Measurements from ENCODE around the gene RPE65.
"Not testable (repeated sequence)": the region's sequence is repeated elsewhere in the genome, so short reads cannot be mapped to it uniquely, and the experiment has no call there.

Gene RPE65

GRCh38 chr1:68453060-68453670 lies 3.4 kb upstream of the RPE65 start:
- H3K4me3 ChIP-seq (ENCODE audit: low read depth, low read length), result no peak overlapping the region

GRCh38 chr1:68448365-68448764 lies 1.4 kb downstream of the RPE65 start:
- no peak overlapping the region for H3K4me3 ChIP-seq (ENCODE audit: low read depth, low read length)

- H3K4me3 ChIP-seq (ENCODE audit: low read depth, low read length), result no peak overlapping the region
These were observed 4.0 kb downstream of the RPE65 start for GRCh38 chr1:68445709-68446108.

- H3K4me3 ChIP-seq (ENCODE audit: low read depth, low read length), result no peak overlapping the region
These were observed 6.8 kb downstream of the RPE65 start for GRCh38 chr1:68442822-68443556.

GRCh38 chr1:68442006-68442405 lies 7.7 kb downstream of the RPE65 start:
- H3K4me3 ChIP-seq (ENCODE audit: low read depth, low read length), result no peak overlapping the region

- H3K4me3 ChIP-seq (ENCODE audit: low read depth, low read length), result no peak overlapping the region
These were observed 11.4 kb downstream of the RPE65 start for GRCh38 chr1:68438310-68438709.

GRCh38 chr1:68433395-68433794 lies 16.4 kb downstream of the RPE65 start:
- H3K4me3 ChIP-seq (ENCODE audit: low read depth, low read length), result no peak overlapping the region

GRCh38 chr1:68431076-68431475 lies 18.7 kb downstream of the RPE65 start:
- H3K4me3 ChIP-seq (ENCODE audit: low read depth, low read length), result no peak overlapping the region

GRCh38 chr1:68429233-68429808 lies 20.4 kb downstream of the RPE65 start:
- no peak overlapping the region for H3K4me3 ChIP-seq (ENCODE audit: low read depth, low read length)

- no peak overlapping the region for H3K4me3 ChIP-seq (ENCODE audit: low read depth, low read length)
These were observed 23.2 kb downstream of the RPE65 start for GRCh38 chr1:68426594-68426993.

GRCh38 chr1:68421350-68421749 lies 28.4 kb downstream of the RPE65 start:
- H3K4me3 ChIP-seq (ENCODE audit: low read depth, low read length), result no peak overlapping the region

- H3K4me3 ChIP-seq (ENCODE audit: low read depth, low read length), result no peak overlapping the region
These were observed 40.3 kb downstream of the RPE65 start for GRCh38 chr1:68409426-68409825.

- H3K4me3 ChIP-seq (ENCODE audit: low read depth, low read length), result no peak overlapping the region
These were observed 48.2 kb downstream of the RPE65 start for GRCh38 chr1:68401506-68401905.

- H3K4me3 ChIP-seq (ENCODE audit: low read depth, low read length), result not testable (repeated sequence)
These were observed 54.2 kb downstream of the RPE65 start for GRCh38 chr1:68395575-68395974.

GRCh38 chr1:68392474-68392873 lies 57.3 kb downstream of the RPE65 start:
- H3K4me3 ChIP-seq (ENCODE audit: low read depth, low read length), result not testable (repeated sequence)

- H3K4me3 ChIP-seq (ENCODE audit: low read depth, low read length), result not testable (repeated sequence)
These were observed 63.8 kb downstream of the RPE65 start for GRCh38 chr1:68385798-68386524.

- H3K4me3 ChIP-seq (ENCODE audit: low read depth, low read length), result no peak overlapping the region
These were observed 64.8 kb downstream of the RPE65 start for GRCh38 chr1:68384872-68385411.

GRCh38 chr1:68384321-68384813 lies 65.4 kb downstream of the RPE65 start:
- no peak overlapping the region for H3K4me3 ChIP-seq (ENCODE audit: low read depth, low read length)

GRCh38 chr1:68383092-68383491 lies 66.7 kb downstream of the RPE65 start:
- no peak overlapping the region for H3K4me3 ChIP-seq (ENCODE audit: low read depth, low read length)

- H3K4me3 ChIP-seq (ENCODE audit: low read depth, low read length), result no peak overlapping the region
These were observed 70.7 kb downstream of the RPE65 start for GRCh38 chr1:68379085-68379478.

Measured in iPS-11a (cell line).